GM21390 (cell line): ENCODE measurements around the gene GRIN3A.
"Not testable (repeated sequence)": the region's sequence is repeated elsewhere in the genome, so short reads cannot be mapped to it uniquely, and the experiment has no call there.

ENCODE experiments used
- ATAC-seq: cut with Tn5 transposase; IDR thresholded peaks from one replicate; pipeline ENCODE4 v1.9.1; 2021; ENCODE audit not compliant: unreplicated experiment

GRIN3A gene

GRCh38 chr9:101635473-101635872 is 103.0 kb downstream of the GRIN3A start:
- no peak for ATAC-seq

GRCh38 chr9:101634741-101635409 is 103.6 kb downstream of the GRIN3A start:
- ATAC-seq: no peak

- ATAC-seq: no peak
Measured at GRCh38 chr9:101632611-101633010, 105.8 kb downstream of the GRIN3A start.

GRCh38 chr9:101631892-101632291 is 106.6 kb downstream of the GRIN3A start:
- no peak for ATAC-seq

GRCh38 chr9:101629636-101630035 is 108.8 kb downstream of the GRIN3A start:
- no peak for ATAC-seq

GRCh38 chr9:101628173-101628572 is 110.3 kb downstream of the GRIN3A start:
- ATAC-seq: no peak

GRCh38 chr9:101626295-101626694 is 112.2 kb downstream of the GRIN3A start:
- no peak for ATAC-seq

- no peak for ATAC-seq
Measured at GRCh38 chr9:101625876-101626275, 112.6 kb downstream of the GRIN3A start.

- ATAC-seq: no peak
Measured at GRCh38 chr9:101620452-101620851, 118.0 kb downstream of the GRIN3A start.

GRCh38 chr9:101618698-101619097 is 119.7 kb downstream of the GRIN3A start:
- ATAC-seq: peak; percentile 67

GRCh38 chr9:101605547-101605946 is 132.9 kb downstream of the GRIN3A start:
- no peak for ATAC-seq

- no peak for ATAC-seq
Measured at GRCh38 chr9:101604296-101604695, 134.2 kb downstream of the GRIN3A start.

- ATAC-seq: peak; percentile 71
Measured at GRCh38 chr9:101601904-101602765, 136.3 kb downstream of the GRIN3A start.

GRCh38 chr9:101594796-101595195 is 143.7 kb downstream of the GRIN3A start, which contains the start of gene PPP3R2:
Gene PPP3R2, minus strand, starts transcription at chr9:101594969. Its CDS starts 48 bp downstream, at chr9:101594921.
- ATAC-seq: no peak

GRCh38 chr9:101593345-101593744 is 145.1 kb downstream of the GRIN3A start:
- ATAC-seq: no peak

GRCh38 chr9:101592788-101593187 is 145.7 kb downstream of the GRIN3A start:
- ATAC-seq: no peak

GRCh38 chr9:101591787-101592446 is 146.5 kb downstream of the GRIN3A start:
- no peak for ATAC-seq

- ATAC-seq: no peak
Measured at GRCh38 chr9:101590901-101591300, 147.5 kb downstream of the GRIN3A start.

GRCh38 chr9:101590074-101590473 is 148.4 kb downstream of the GRIN3A start:
- not testable (repeated sequence) for ATAC-seq

GRCh38 chr9:101587332-101588043 is 151.0 kb downstream of the GRIN3A start:
- no peak for ATAC-seq

- ATAC-seq: peak; percentile 88
Measured at GRCh38 chr9:101586651-101587050, 151.8 kb downstream of the GRIN3A start.
